A673 (cell line): Measurements from ENCODE around the gene ATE1.

Experiments
- CTCF ChIP-seq: fragments of 300-800, 200-600 bp; sonication (generic); conservative IDR thresholded peaks from 2 replicates; pipeline ENCODE4 v1.5.1; 2017; ENCODE audit warnings: low read depth, mild to moderate bottlenecking, antibody characterized with exemption, low read length, moderate library complexity, mixed read lengths
- EZH2 ChIP-seq: fragments of 200-600 bp; sonication (generic); IDR thresholded peaks from 2 replicates; pipeline ENCODE4 v1.6.1; 2017; ENCODE audit warnings: borderline replicate concordance, low read depth, mild to moderate bottlenecking, mixed read lengths, antibody characterized with exemption, low read length; ENCODE audit not compliant: poor library complexity, severe bottlenecking

- no peak for TF ChIP-seq CTCF
- no peak for TF ChIP-seq EZH2
Observed at GRCh38 chr10:121690970-121691369, 236.9 kb downstream of the ATE1 start.
